Keratinocyte (primary cell): ENCODE measurements around the gene TTC24.

Source experiments
- EZH2 ChIP-seq: IDR thresholded peaks from one replicate; pipeline ENCODE4 v1.6.1; 2012; ENCODE audit warnings: inconsistent platforms, mild to moderate bottlenecking, low read length, moderate library complexity
- TF ChIP-seq, protein P1 (sequence below), 3 experiments: IDR thresholded peaks in 1 of 3; conservative IDR thresholded peaks in 1 of 3; optimal IDR thresholded peaks in 1 of 3; 2 replicates in 2 of 3; 3 replicates in 1 of 3; pipeline versions ENCODE3 to v1.5.1; 2011; ENCODE audit warnings: low read length in 3 of 3, mild to moderate bottlenecking in 3 of 3, moderate library complexity in 2 of 3, control low read depth in 1 of 3, inconsistent platforms in 1 of 3; ENCODE audit not compliant: insufficient read depth in 2 of 3; ENCODE audit errors: extremely low read depth in 1 of 3

GRCh38 chr1:156582388-156583017, 3.0 kb downstream of the TTC24 start:
- TF ChIP-seq, protein P1, sequence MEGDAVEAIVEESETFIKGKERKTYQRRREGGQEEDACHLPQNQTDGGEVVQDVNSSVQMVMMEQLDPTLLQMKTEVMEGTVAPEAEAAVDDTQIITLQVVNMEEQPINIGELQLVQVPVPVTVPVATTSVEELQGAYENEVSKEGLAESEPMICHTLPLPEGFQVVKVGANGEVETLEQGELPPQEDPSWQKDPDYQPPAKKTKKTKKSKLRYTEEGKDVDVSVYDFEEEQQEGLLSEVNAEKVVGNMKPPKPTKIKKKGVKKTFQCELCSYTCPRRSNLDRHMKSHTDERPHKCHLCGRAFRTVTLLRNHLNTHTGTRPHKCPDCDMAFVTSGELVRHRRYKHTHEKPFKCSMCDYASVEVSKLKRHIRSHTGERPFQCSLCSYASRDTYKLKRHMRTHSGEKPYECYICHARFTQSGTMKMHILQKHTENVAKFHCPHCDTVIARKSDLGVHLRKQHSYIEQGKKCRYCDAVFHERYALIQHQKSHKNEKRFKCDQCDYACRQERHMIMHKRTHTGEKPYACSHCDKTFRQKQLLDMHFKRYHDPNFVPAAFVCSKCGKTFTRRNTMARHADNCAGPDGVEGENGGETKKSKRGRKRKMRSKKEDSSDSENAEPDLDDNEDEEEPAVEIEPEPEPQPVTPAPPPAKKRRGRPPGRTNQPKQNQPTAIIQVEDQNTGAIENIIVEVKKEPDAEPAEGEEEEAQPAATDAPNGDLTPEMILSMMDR (optimal IDR thresholded peaks at IDR 0.05 in 1 of 3, IDR thresholded peaks at IDR 0.05 in 1 of 3, conservative IDR thresholded peaks at IDR 0.05 in 1 of 3; ENCODE audit: extremely low read depth in 1 of 3, insufficient read depth in 2 of 3, low read length in 3 of 3), result no peak
- no peak for TF ChIP-seq EZH2
